COLO668 (cell line): ENCODE data around the gene UNC5B.

Experiments
- DNase-seq: peaks from one replicate; lab custom pipeline; 2025; ENCODE audit not compliant: unreplicated experiment; lab: John Stamatoyannopoulos, UW

The UNC5B gene

DNA sequence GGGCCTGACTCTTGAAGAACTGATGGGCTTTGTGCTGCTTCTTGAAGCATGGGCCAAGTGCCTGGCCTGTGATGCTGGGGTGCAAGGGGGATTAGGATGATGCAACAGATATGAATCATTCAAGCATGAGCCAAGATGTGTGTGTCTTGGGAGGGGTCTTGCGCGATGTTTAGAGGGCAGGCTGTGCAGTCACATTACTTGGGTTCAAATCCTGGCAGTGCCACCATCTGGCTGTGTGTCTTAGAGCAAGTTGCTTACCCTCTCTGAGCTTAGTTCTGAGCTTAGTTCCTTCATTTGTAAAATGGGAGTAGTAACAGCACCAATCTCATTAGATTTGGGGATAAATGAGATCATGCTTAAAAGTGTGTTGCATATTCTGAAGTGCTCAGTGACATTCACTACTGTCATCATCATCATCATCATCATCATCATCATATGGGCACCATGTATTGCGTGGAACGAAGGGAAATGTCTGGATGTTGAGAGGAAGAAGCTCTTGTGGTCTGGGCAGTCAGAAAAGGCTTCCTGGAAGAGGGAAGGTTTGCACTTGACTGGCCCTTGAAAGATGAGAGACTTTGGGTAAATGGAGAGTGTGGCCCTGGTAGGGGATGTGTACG, 9.3 kb downstream of the UNC5B start:
- DNase-seq: no peak

DNA sequence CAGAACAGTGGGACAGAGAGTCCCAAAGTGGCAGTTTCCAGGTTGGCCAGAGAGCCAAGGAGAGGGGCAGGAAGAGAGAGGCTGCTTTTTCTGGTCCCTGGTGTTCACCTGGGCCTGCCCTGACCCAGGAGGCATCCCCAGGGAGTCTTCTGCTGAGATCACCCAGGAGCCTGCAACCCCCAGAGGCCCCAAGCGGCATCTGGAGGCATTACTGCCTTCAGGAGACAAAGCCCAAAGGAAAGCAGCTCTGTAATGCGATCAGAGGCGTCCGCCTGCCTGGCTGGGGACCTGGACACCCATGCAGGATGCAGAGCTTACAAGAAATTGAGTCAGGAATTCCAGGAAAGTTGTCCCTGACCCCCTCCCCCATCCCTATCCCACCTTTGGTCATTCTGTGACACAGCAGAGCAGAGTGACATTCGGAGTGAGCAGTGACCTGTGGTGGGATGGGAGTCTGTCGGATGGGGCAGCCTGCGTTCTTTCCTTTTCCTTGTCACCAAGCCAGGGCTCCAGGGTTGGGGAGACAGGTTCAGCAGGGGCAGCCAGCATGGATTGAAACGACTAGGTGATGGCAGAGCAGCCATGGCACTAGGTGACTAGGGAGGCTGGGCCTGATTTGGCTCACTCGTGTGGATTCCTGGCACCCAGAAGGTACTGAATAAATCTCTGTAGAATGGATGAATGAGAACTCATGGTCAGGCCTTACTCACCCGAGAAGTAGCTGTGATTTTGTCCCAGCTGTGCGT, 10.4 kb downstream of the UNC5B start:
- no peak for DNase-seq

- DNase-seq: no peak
Observed at GRCh38 chr10:71223347-71224058, 11.1 kb downstream of the UNC5B start.

- DNase-seq: no peak
Observed at GRCh38 chr10:71225291-71226058, 13.1 kb downstream of the UNC5B start.

DNA sequence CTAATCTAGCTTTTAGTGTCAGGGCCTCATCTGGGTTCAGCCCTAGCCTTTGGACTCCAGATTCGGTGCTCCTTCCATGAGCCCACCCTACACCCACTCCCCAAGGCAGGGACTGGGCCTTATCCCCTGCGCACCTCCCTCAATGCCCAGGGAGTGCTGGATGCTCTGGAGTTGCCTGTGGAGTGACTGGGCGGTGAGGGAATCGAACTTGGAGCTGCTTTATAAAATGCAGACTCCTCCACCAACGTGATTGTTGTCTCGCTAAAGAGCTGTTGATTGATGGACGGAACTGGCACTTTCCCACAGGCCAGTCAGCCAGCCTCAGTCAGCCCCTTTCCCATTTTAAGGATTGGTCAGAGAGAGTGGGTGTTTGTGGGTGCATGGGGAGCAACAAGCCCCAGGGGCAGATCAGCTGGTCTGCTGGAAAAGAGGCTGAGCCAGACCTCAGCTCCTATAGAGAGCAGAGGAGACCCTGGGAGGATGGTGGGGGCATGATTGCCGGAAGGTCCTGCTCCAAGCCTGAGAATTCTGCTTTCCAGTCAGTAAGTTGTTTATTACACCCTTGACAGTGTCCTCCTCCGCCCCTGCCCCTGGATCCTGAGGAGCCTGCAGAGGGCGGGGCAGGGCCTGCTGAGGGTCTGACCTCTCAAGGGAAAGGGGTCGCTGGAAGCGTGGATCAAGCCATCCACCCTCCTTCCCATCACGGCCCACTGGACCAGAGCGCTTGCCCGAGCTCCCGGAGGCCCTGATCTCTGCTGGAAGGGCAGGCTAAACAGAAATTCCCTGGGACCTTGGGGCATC, 16.7 kb downstream of the UNC5B start:
- no peak for DNase-seq

- DNase-seq: no peak
Observed at GRCh38 chr10:71229726-71230655, 17.6 kb downstream of the UNC5B start.

DNA sequence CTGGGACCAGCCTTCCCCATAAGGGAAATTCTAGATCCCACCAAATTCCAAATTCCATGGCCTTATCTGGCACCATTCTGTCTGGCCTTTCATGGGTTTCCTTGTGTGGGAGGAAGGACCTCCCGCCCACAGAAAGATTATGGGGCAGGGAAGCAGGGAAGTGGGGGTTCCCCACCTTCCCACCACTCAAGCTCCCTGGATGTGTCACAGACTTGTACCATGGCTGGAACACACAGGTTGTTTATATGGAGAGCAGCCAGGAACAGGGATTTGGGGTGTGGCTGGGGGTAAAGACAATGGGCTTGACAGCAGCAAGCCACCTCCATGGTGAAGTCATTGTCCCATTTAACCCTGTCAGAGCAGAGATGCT, 18.3 kb downstream of the UNC5B start:
- no peak for DNase-seq

DNA sequence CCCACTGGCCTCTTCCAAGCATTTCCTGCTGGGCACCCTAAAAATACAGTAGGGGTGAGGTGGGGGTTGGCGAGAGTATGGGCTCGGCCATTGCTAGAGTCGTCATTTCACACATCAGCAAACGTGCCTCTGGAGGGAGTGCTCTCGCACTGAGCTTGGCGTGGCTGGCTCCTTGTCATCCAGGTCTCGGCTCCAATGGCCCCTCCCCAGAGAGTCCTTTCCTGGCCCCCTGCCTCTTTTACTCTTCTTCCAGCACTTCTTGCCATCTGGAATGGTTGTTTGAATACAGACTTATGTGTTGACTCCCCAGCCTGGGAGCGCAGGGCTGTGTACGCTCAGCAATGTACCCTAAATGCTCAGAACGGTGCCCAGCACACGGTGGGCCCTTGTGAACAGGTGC, 18.8 kb downstream of the UNC5B start:
- no peak for DNase-seq

GRCh38 chr10:71232089-71232998, 20.0 kb downstream of the UNC5B start:
- no peak for DNase-seq

DNA sequence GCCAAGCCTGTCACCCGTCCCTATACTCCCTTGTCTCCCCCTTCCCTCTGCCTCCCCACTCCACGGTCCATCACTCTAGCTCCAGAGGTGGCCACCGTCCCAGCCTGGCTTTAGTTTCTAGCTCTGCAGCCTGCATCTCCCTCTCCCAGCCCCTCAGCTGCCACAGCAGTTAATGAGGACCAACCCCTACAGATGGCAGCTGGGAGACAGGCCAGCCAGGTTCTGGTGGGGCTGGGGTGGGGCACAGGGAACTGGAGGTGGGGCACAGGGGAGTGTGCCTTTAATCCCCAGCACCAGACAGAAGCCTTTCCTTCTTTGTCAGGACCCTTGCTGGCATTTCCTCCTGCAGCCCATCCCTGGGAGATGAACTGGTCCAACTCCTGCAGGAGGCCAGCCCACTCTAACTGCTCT, 21.1 kb downstream of the UNC5B start:
- DNase-seq: no peak

DNA sequence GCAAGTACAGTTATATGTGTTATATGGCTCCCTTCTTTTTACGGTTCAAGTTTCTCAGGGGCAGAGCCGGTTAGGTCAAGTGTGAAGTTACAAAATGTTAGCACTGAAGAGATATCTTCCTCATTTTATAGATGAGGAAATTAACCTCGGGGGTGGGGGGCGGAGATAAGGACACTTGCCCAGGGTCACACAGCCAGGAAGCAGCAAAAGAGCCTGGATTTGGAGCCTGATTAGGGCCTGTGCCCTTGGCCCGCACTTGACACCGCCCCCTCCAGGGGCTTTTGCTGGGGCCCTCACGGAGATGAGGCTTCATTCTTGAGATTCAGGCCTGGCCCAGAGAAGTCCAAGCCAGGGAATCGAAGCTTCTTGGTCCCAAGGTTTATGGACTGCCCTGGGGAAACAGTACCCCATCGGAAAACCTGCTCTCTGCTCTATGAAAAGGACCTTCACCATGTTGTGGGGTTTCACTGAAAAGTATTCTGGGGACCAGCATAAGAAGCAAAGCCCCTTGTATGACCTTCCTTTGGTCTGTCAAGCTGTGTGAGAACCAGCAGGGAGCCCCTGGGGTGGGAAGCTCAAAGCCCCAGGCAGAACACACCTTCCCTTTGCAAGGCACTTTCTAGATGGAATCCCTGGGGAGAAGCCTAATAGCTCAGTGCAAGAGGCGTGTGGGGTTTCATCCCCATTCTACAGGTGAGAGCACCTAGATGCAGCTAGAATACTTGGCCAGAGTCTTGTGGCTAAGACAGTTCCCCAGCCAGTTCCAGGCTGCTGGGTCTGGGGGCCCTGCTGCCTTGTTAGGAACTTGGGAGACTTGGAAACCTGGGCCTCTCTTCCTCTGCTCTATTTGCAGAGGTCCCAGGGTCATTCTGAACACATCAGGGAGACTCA, 21.9 kb downstream of the UNC5B start:
- no peak for DNase-seq

- no peak for DNase-seq
Observed at GRCh38 chr10:71234970-71235685, 22.8 kb downstream of the UNC5B start.

DNA sequence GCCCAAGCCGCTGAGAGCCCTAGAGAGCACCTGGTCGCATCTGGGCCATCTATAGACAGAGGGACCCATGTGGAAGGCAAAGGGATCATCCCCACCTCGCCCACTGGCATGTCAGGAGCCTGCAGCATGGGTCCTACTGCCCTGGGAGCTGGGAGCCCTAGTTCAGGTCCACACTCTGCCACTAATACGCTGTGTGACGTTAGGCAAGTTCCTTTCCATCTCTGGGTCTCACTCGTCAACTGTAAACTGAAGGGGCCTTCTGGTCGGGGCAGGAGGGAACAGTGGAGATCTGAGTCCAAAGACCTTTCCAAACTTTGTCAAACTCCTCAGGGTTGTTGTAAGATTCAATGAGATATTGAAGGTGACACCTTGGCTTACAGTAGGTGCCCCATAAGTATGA, 23.4 kb downstream of the UNC5B start:
- DNase-seq: no peak

DNA sequence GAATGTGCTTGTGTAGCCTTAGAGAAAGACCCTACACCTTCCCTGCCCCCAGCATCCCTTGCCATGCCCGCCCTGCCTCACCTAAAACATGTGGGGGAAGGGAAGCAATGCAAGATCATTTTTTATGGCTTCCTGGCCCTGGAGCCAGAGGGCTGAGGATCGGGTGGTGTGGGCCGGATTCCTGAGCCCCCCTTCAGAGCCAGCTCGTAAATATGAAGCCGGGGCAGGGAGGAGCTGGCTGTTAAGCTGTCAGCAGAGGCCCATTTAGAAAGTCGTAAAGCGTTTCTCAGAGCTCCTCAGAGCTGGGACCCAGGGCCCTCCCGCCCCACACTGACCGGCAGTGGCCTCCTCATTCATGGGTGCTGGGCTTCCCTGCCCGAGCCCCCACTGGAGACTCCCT, 23.9 kb downstream of the UNC5B start:
- DNase-seq: no peak

DNA sequence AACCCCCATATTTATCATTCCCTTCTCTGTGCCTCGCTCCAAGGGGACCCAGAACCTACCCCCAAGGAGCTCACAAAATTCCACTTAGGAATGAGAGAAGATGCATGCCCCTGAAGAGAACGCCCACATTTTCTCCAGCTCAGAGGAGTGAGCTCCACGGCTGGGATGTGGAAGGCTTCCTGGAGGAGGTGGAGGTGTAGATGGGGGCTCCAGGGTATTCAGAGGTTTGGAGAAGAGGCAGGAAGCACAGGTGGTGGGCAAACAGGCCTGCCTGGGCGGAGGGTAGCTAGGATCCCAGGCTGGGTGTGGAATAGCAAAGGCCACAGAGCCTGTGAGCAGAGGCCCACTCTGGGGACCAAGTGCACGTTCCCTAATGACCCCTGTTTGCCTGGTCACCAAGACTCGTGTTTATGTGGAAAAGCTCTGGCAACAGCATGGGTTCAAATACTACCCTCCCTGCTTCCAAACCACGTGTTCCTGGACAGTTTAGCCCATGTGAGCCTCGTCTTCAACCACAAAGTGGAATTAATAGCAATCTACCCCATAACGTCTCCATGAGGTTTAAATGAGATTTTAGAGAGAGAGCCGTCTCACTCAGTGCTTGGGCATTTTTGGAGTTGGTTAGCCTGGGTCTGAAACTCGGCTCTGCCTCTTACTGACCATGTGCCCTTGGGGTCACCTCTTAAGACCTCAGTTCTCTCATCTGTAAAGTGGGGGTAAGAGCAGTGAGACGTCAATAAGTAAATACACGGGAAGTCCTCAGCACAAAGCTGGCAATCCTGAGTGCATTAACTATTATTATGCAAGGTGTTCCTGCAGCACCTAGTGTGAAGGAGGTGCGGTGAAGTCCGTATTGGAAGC, 24.7 kb downstream of the UNC5B start:
- DNase-seq: no peak
